VCaP (cell line): ENCODE data around the gene IPO11.

Experiments
- H3K27ac ChIP-seq: fragments of 450-650 bp; 2 replicates; pipeline ENCODE4 v1.5.1; 2017
- TF ChIP-seq, protein P1 (sequence below): fragments of 450-650 bp; conservative IDR thresholded peaks from 2 replicates; pipeline ENCODE4 v1.5.1; 2017; ENCODE audit warnings: mild to moderate bottlenecking, moderate library complexity

IPO11 gene

DNA sequence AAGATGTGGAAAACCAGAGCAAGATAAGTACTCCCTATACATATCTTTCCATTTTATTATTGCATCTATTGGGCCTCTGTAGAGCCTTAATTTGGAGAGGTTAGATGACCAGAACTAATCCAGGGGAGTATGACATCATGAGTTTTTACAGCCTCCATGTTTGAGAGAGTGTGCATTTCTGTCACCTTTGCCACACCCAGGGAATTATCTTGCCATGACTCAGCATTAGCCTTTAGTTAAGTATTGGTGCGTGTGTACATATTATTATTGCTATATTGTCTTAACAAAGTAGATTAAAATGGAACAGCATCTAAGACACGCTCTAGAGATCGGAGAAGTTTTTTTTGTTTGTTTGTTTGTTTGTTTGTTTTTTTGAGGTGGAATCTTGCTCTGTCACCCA is 36.5 kb upstream of the IPO11 start:
- H3K27ac ChIP-seq, result no peak overlapping the region
- TF ChIP-seq, protein P1, sequence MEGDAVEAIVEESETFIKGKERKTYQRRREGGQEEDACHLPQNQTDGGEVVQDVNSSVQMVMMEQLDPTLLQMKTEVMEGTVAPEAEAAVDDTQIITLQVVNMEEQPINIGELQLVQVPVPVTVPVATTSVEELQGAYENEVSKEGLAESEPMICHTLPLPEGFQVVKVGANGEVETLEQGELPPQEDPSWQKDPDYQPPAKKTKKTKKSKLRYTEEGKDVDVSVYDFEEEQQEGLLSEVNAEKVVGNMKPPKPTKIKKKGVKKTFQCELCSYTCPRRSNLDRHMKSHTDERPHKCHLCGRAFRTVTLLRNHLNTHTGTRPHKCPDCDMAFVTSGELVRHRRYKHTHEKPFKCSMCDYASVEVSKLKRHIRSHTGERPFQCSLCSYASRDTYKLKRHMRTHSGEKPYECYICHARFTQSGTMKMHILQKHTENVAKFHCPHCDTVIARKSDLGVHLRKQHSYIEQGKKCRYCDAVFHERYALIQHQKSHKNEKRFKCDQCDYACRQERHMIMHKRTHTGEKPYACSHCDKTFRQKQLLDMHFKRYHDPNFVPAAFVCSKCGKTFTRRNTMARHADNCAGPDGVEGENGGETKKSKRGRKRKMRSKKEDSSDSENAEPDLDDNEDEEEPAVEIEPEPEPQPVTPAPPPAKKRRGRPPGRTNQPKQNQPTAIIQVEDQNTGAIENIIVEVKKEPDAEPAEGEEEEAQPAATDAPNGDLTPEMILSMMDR, result no peak

DNA sequence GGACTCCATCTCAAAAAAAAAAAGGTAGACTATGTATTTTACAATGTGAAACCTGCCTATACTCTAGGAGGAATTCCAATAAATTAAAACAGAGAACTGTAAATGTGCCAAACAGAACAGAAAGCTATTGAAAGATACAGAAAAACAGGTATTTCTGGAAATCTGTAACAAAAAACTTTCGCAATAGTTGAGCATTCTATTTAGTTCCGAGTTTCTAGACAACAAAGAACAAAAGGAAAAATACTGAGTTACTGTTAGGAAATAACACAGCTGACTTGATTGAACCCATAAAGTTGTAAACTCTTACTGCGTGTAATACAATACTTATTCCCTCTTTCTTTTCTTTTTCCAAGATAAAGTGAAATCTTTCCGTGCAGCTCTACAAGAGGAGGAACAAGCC is 27.4 kb upstream of the IPO11 start:
- H3K27ac ChIP-seq, result no peak overlapping the region
- TF ChIP-seq, protein P1, result no peak

DNA sequence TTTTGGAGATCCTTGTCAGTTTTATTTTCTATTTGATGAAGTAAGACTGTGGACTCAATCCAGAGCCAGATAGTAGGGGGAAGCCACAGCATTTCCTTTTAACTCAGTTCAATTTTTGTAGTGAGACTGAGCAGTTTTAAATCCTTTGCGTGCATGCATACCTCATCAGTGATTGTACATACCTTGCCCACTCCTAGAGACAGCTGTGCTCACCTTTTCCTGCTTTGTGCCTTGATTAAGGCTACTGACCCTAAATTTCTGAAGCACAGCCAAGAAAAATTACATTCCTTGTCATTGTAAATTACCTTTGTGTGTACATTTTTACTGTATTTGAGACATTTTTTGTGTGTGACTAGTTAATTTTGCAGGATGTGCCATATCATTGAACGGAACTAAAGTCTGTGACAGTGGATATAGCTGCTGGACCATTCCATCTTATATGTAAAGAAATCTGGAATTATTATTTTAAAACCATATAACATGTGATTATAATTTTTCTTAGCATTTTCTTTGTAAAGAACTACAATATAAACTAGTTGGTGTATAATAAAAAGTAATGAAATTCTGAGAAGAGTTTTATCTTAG is 26.7 kb upstream of the IPO11 start:
- no peak overlapping the region for H3K27ac ChIP-seq
- TF ChIP-seq, protein P1, result no peak

DNA sequence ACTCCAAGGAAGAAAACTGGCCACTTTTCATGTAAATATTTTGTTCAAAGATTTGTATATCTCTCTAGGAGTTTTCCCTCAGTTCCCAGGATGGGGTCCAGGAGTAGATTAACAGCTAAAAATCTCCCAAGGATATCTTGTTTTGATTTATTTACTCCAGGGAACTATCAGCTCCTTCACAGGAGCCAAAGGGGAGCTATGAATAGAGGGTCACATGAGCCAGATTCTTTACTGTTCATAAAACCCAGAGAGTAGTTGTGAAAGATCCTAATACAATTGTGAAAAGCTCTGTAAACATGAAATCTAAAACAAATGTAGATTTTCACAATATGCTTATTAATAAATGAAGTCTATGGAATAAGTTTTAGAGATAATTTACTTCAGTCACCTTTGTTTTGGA is 25.7 kb upstream of the IPO11 start:
- H3K27ac ChIP-seq, result no peak overlapping the region
- TF ChIP-seq, protein P1, result no peak

DNA sequence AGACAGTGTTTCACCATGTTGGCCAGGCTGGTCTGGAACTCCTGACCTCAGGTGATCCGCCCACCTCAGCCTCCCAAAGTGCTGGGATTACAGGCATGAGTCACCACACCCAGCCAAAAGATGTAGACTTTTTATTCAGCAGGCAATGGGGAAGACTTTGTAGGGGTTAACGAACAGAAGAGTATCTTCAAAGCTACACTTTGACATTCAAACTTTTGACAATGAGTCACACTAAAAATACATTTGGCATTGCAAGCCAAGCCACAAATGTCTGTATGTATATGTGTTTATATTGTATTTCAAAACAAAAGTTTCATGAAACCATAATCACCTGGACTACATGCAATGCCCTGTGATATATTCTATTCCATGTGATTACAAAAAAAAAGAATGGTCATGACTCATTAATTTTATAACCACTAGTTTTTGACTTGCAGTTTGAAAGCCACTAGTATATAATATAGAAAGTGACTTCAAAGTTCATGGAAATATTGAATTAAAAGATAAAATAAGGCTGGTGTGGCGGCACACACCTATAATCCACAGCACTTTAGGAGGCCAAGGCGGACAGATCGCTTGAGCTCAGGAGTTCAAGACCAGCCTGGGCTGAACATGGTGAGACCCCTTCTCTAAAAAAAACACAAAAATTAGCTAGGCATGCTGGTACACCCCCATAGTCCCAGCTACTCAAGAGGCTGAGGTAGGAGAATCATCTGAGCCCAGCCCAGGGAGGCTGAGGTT is 17.2 kb upstream of the IPO11 start:
- TF ChIP-seq, protein P1, result no peak
- no peak overlapping the region for H3K27ac ChIP-seq

DNA sequence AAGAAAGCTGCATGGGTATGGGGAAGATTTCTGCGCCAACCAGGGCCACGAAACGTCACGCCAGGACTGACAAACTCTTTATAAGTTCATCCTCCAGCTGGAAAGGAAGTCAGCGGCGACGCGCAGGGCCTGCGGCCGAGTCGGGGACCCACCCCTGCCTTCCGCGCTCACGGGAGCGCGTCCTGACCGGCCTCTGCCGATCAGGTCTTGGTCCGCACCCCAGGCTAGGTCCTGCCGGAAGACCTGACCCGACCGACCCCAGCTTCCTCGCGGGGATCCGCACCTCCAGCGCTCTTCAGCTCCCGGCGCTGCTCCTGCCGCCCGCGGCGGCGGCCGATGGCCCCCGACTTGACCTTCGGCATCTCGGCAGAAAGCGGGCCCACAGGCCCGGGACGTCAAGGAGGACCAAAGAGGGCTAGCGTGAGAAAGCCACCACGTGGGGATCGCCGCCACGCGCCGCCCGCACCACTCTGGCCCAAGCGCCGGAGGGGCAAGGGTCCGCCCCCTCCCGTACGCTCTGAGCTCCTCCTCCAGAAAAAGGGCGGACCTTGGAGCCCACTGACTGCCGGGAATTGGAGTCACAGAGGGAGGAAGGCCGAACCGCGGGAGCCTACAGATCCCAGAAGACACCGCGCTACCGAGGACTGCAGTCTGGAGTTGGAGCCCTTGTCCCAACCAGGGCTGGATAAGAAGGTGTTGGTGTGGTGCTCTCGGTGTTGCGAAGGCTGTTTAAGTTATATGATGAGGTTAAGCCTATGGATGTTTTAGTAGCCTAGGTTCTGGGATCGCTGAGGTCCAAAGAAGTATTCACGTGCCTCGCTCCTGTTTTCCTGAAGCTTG is 8.9 kb upstream of the IPO11 start, which contains the start of gene DIMT1:
Gene DIMT1, minus strand, starts transcription at position 495 of the 840 bp plus-strand sequence. Its CDS starts 133 bp downstream, at position 362.
- H3K27ac ChIP-seq, result peak within 1 kb of the TSS; percentile 94
- TF ChIP-seq, protein P1, result no peak

DNA sequence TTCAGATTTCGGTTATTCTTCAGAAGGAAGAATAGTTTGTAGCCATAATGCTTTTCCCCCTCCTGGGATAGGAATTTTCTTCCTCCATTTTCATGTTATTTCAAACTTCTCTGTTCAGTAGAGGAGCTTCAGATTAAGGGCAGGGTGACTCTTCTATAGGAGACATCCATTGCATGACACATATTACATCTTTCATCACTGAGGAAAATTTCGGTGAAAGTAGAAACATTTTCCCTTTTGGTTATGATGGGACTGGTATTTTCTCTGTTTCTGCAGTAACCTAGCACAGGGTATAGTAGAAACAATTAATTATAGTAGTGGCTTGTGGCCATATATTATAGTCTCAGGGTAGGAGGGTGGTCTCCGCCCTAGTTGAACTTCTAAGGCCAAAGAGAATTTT is 1.1 kb downstream of the IPO11 start:
- no peak overlapping the region for H3K27ac ChIP-seq
- TF ChIP-seq, protein P1, result no peak
